CD14-positive monocyte (primary cell): Measurements from ENCODE around the gene FAM131A. TPM values are rescaled to one million over a fixed set of nuclear protein-coding genes. Genes with fewer than 3 reads are reported as not detected.

Source experiments
- DNase-seq, 3 donors: peaks; one replicate each; pipeline ENCODE4 v3.0.0-alpha.2; 2011 to 2022
- H2AFZ ChIP-seq: 2 replicates; pipeline ENCODE4 v1.6.0; 2012; ENCODE audit warnings: mild to moderate bottlenecking, low read depth, low read length, inconsistent platforms; ENCODE audit not compliant: insufficient read depth, poor library complexity, severe bottlenecking
- H3K27ac ChIP-seq, 2 donors: 1 replicate in 1 of 2; 2 replicates in 1 of 2; pipeline ENCODE4 v1.5.1; 2012 to 2013; ENCODE audit warnings: low read length in 2 of 2, control low read depth in 1 of 2, inconsistent platforms in 1 of 2, low read depth in 1 of 2, mild to moderate bottlenecking in 1 of 2
- H3K27me3 ChIP-seq, 2 donors: one replicate each; pipeline versions ENCODE4 v1.6.0 to v1.6.1; 2011 to 2013; ENCODE audit warnings: low read length in 2 of 2; ENCODE audit not compliant: control insufficient read depth in 2 of 2, insufficient read depth in 2 of 2
- H3K36me3 ChIP-seq, 2 donors: replicated peaks in 1 of 2; 1 replicate in 1 of 2; 2 replicates in 1 of 2; pipeline versions ENCODE4 v1.5.1 to v1.6.1; 2012 to 2013; ENCODE audit warnings: low read length in 2 of 2, control low read depth in 1 of 2, inconsistent platforms in 1 of 2, mild to moderate bottlenecking in 1 of 2; ENCODE audit not compliant: insufficient read depth in 2 of 2, control insufficient read depth in 1 of 2
- H3K4me1 ChIP-seq, 2 donors: 1 replicate in 1 of 2; 2 replicates in 1 of 2; pipeline versions ENCODE4 v1.5.1 to v1.6.1; 2012 to 2013; ENCODE audit warnings: low read length in 2 of 2, control low read depth in 1 of 2, inconsistent platforms in 1 of 2, mild to moderate bottlenecking in 1 of 2, moderate library complexity in 1 of 2; ENCODE audit not compliant: insufficient read depth in 2 of 2, control insufficient read depth in 1 of 2
- H3K4me2 ChIP-seq: replicated peaks from 2 replicates; pipeline ENCODE3; 2012; ENCODE audit warnings: low read length, moderate library complexity, mild to moderate bottlenecking; ENCODE audit not compliant: poor library complexity, severe bottlenecking; ENCODE audit errors: extremely low read depth
- H3K4me3 ChIP-seq, 3 experiments: fragments of 200-600 bp in 1 of 3; sonication (generic) in 1 of 3; replicated peaks in 1 of 3; 1 replicate in 2 of 3; 2 replicates in 1 of 3; pipeline ENCODE4 v1.5.1; 2011 to 2013; ENCODE audit warnings: low read length in 3 of 3, mild to moderate bottlenecking in 3 of 3, control low read depth in 2 of 3, low read depth in 2 of 3, inconsistent platforms in 1 of 3, moderate library complexity in 1 of 3
- H3K79me2 ChIP-seq: 2 replicates; pipeline ENCODE4 v1.6.0; 2012; ENCODE audit warnings: mild to moderate bottlenecking, control low read depth, inconsistent platforms, low read length, moderate library complexity; ENCODE audit not compliant: insufficient read depth
- H3K9ac ChIP-seq: 2 replicates; pipeline ENCODE4 v1.6.0; 2017; ENCODE audit warnings: low read length, mild to moderate bottlenecking; ENCODE audit not compliant: insufficient read depth, poor library complexity, severe bottlenecking
- H3K9me3 ChIP-seq, 2 donors: replicated peaks in 1 of 2; 1 replicate in 1 of 2; 2 replicates in 1 of 2; pipeline versions ENCODE4 v1.5.1 to v1.6.1; 2012 to 2013; ENCODE audit warnings: low read length in 2 of 2, control low read depth in 1 of 2; ENCODE audit not compliant: control insufficient read depth in 1 of 2, insufficient read depth in 1 of 2
- H4K20me1 ChIP-seq: 2 replicates; pipeline ENCODE4 v1.6.0; 2012; ENCODE audit warnings: mild to moderate bottlenecking, low read length, control low read depth, moderate library complexity; ENCODE audit not compliant: insufficient read depth
- H3K27ac Mint-ChIP-seq, 7 donors: one replicate each; pipeline ENCODE4 v1.8.0; 2020; ENCODE audit warnings: mild to moderate bottlenecking in 7 of 7, mixed read lengths in 7 of 7, moderate library complexity in 6 of 7, inconsistent platforms in 2 of 7
- H3K27me3 Mint-ChIP-seq, 3 donors: one replicate each; pipeline ENCODE4 v1.8.0; 2021 to 2022; ENCODE audit warnings: low read depth in 3 of 3, mild to moderate bottlenecking in 3 of 3, mixed read lengths in 3 of 3, moderate library complexity in 3 of 3, inconsistent platforms in 1 of 3
- H3K36me3 Mint-ChIP-seq, 2 donors: one replicate each; pipeline ENCODE4 v1.8.0; 2020; ENCODE audit warnings: mixed read lengths in 2 of 2, inconsistent platforms in 1 of 2, mild to moderate bottlenecking in 1 of 2
- H3K4me1 Mint-ChIP-seq: one replicate; pipeline ENCODE4 v1.8.0; 2020; ENCODE audit warnings: mild to moderate bottlenecking, mixed read lengths
- H3K4me3 Mint-ChIP-seq, 2 donors: one replicate each; pipeline ENCODE4 v1.8.0; 2020; ENCODE audit warnings: mild to moderate bottlenecking in 2 of 2, mixed read lengths in 2 of 2, moderate library complexity in 1 of 2
- H3K9me3 Mint-ChIP-seq, 7 donors: one replicate each; pipeline ENCODE4 v1.8.0; 2020 to 2022; ENCODE audit warnings: mixed read lengths in 7 of 7, mild to moderate bottlenecking in 6 of 7, moderate library complexity in 6 of 7, inconsistent platforms in 2 of 7
- CTCF ChIP-seq: fragments of 200-600 bp; IDR thresholded peaks from one replicate; pipeline ENCODE4 v1.8.0; 2022; ENCODE audit warnings: antibody characterized with exemption, mild to moderate bottlenecking
- WGBS: methylation state at CpG from one replicate; pipeline ENCODE4 v1.1.5; 2013; ENCODE audit warnings: missing lambda C conversion rate; ENCODE audit not compliant: insufficient coverage; 5-methylcytosine and 5-hydroxymethylcytosine counted together
- intact Hi-C, 2 donors: fragments of 100-400 bp; cut with micrococcal nuclease; formaldehyde crosslinking; loops; one replicate each; pipeline versions ENCODE4 v1.15.0 to v1.15.1; 2023
- polyA plus RNA-seq, 3 donors: library from polyadenylated mRNA; depleted of rRNA in 1 of 3; unstranded in 2 of 3; stranded (reverse) in 1 of 3; fragments of 300-500 nt in 2 of 3; fragments of >200 nt in 1 of 3; fragmentation: Illumina TruSeq in 2 of 3; gene quantifications; 1 replicate in 2 of 3; 2 replicates in 1 of 3; pipeline ENCODE4 v1.2.3, GENCODE V29; 2012 to 2021

The FAM131A gene
- polyA plus RNA-seq, 3 donors, result 5.8 to 30.6 (median 7.7) TPM

- peaks cover 47 to 54% of the 10 kb centered on the region in 2 donors for H3K36me3 ChIP-seq
- H4K20me1 ChIP-seq, result peaks cover 10% of the 10 kb centered on the region
- peak overlapping the region in 1 of 3 experiments; percentile 82 for H3K4me3 ChIP-seq
- no peak for DNase-seq
- H3K9me3 Mint-ChIP-seq, result no peaks in the 10 kb centered on the region
- peaks cover 0 to 3% (median 0%) of the 10 kb centered on the region in 3 donors for H3K27me3 Mint-ChIP-seq
- no peak overlapping the region for H2AFZ ChIP-seq
- no peaks in the 10 kb centered on the region for H3K9me3 ChIP-seq
- peak overlapping the region; percentile 92 for H3K4me2 ChIP-seq
- WGBS, result no CpG with 5 or more reads among the region's 3 CpGs
- H3K4me1 ChIP-seq, result peaks cover 16 to 19% of the 10 kb centered on the region in 2 donors
- no peak overlapping the region for H3K9ac ChIP-seq
- intact Hi-C loops, result loop anchor here in 1 of 2 donors (2.0 kb wide), 1 partner anchor 126 kb away; the partner anchor contains the start of gene AP2M1
- H3K4me3 Mint-ChIP-seq, result no peak overlapping the region
- no peak overlapping the region for H3K27ac ChIP-seq
- TF ChIP-seq CTCF, result no peak
- H3K4me1 Mint-ChIP-seq, result peaks cover 21% of the 10 kb centered on the region
- peak overlapping the region in 1 of 7 donors; percentile 86 for H3K27ac Mint-ChIP-seq
- H3K36me3 Mint-ChIP-seq, result peaks cover 47 to 50% of the 10 kb centered on the region in 2 donors
- peaks cover 29% of the 10 kb centered on the region for H3K79me2 ChIP-seq
- no peaks in the 10 kb centered on the region for H3K27me3 ChIP-seq
These were observed 37.1 kb upstream of the FAM131A start for GRCh38 chr3:184300378-184300720.

GRCh38 chr3:184305577-184305976, 31.8 kb upstream of the FAM131A start:
- Mint-ChIP-seq H3K27me3 (no peaks in the 10 kb centered on the region), H3K4me3 (no peak overlapping the region), H3K9me3 (no peaks in the 10 kb centered on the region), H3K4me1 (peaks cover 2% of the 10 kb centered on the region), H3K27ac (peak overlapping the region in 3 of 7 donors; percentile 17 to 88 (median 21)), H3K36me3 (peaks cover 81 to 91% of the 10 kb centered on the region in 2 donors)
- H3K4me1 ChIP-seq, result no peaks in the 10 kb centered on the region
- H3K9ac ChIP-seq, result no peak overlapping the region
- intact Hi-C loops, result no loop called here
- TF ChIP-seq CTCF, result peak; percentile 28
- no peak overlapping the region for H2AFZ ChIP-seq
- H3K36me3 ChIP-seq, result peaks cover 79 to 87% of the 10 kb centered on the region in 2 donors
- no peaks in the 10 kb centered on the region for H3K9me3 ChIP-seq
- H3K79me2 ChIP-seq, result peaks cover 15% of the 10 kb centered on the region
- 67% methylated on average over 1 of the region's 1 CpG for WGBS
- H3K27me3 ChIP-seq, result no peaks in the 10 kb centered on the region
- H3K4me2 ChIP-seq, result no peak overlapping the region
- no peak overlapping the region for H3K4me3 ChIP-seq
- no peak overlapping the region for H3K27ac ChIP-seq
- peaks cover 7% of the 10 kb centered on the region for H4K20me1 ChIP-seq
- no peak for DNase-seq
